HG02981 (cell line): ENCODE measurements around the gene VIPR2.

Experiments used
- ATAC-seq: cut with Tn5 transposase; IDR thresholded peaks from one replicate; pipeline ENCODE4 v1.9.1; 2021; ENCODE audit warnings: mild to moderate bottlenecking, moderate library complexity; ENCODE audit not compliant: unreplicated experiment

VIPR2 gene

DNA sequence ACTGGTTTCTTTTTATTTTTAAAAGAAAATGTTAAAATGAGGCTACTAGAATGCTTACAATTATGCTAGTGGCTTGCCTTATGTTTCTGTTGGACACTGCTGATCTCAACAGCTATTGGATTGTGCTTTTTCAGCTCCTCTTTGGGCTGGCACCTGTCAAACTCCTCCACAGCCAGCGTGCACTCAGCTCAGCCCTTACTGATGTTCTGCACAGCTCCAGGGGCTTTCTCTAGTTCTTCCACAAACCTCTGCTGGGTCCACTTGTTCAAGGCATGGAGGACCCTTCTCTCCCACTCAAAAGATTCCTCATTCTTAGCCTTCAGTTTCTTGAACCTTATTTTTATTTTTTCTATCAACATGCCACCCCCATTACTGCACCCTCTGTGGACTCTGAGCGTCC, 96.0 kb downstream of the VIPR2 start:
- no peak for ATAC-seq

DNA sequence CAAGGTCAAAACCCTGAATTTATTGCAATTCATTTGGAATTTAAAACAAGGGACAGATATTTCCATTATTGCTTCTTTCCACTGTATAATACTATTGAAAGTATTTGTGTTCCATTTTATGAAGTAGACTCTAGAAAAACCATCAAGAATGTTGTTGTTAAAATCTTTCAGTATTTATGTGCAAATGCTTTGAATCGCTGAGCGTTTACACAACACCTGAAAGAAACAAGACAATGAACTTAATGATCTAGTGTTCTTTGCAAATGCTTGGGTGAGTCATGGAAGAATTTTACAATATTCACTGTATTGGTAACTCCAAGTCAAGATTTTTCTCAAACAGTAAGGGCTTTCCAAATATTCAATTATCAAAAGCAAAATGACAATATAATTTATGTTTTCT, 97.1 kb downstream of the VIPR2 start:
- no peak for ATAC-seq

DNA sequence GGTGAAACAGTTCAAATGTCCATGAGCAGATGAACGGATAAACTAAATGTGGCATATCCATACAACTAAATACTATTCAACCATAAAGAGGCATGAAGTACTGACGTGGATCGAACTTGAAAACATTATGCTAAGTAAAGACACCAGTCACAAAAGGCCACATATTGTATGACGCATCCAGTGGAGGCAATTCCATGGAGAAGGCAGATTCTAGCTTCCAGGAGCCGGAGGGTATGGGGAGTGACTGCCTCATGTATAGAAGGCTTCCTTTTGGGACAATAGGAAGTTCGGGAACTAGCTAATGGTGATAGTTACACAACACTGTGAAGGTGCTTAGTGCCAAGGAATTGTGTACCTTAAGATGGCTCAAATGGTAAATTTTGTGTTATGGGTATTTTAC, 98.4 kb downstream of the VIPR2 start:
- no peak for ATAC-seq

DNA sequence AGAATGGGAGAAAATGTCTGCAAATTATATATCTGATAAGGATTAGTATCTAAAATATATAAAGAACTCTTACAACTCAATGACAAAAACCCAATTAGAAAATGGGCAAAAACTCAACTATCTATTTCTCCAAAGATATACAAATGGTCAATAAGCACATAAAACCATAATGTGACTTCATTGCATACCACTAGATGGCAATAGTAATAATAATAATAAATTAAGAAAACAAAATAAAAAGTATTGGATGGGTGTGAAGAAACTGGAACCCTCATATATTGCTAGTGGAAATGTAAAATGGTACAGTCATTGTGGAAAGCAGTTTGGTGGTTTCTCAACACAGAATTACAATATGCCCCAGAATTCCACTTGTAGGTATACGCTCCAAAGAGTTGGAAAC, 98.8 kb downstream of the VIPR2 start:
- no peak for ATAC-seq

DNA sequence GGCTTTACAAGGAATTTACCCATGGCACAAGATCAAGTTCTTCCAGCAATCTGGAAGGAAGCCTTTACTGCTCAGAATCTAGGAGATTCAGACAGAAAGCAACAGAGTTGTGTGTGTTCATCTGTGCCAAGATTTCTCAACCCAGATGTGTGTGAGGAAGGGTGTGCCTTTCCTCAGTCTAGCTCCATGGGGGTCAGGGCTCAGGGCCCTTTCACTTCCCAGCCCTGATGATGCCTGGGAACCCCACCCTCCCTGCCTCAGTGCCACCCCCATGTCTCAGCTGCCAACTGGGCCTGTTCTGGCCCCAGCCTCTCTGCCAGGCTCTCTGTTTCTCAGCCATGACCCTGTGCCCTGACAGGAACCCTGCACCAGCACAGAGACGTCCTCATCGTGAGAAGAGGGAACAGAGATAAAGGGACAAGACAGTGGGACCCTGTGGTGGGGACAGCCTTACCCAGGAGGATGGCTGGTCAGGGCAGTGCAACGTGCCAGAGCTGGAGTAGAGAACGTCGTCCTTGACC, 102.0 kb downstream of the VIPR2 start:
- ATAC-seq = no peak

DNA sequence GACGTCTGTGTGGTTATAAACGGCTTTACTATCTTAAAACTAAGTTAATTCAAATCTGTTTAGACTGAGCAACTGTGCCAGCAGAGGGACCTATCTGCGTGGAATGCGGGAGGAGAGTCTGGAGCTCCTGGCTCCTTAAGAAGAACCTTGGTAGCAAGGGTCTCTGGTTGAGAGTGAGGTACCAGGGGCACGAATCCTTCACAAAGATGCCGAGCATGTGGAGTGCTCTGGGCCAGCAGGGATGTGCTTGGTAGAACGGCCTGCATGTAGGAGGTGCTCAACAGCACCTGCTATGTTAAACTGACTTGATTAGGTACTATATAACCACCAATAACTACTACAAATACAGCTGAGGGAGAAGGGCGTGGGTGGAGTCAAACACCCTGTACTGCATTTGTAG, 102.6 kb downstream of the VIPR2 start:
- ATAC-seq = no peak

DNA sequence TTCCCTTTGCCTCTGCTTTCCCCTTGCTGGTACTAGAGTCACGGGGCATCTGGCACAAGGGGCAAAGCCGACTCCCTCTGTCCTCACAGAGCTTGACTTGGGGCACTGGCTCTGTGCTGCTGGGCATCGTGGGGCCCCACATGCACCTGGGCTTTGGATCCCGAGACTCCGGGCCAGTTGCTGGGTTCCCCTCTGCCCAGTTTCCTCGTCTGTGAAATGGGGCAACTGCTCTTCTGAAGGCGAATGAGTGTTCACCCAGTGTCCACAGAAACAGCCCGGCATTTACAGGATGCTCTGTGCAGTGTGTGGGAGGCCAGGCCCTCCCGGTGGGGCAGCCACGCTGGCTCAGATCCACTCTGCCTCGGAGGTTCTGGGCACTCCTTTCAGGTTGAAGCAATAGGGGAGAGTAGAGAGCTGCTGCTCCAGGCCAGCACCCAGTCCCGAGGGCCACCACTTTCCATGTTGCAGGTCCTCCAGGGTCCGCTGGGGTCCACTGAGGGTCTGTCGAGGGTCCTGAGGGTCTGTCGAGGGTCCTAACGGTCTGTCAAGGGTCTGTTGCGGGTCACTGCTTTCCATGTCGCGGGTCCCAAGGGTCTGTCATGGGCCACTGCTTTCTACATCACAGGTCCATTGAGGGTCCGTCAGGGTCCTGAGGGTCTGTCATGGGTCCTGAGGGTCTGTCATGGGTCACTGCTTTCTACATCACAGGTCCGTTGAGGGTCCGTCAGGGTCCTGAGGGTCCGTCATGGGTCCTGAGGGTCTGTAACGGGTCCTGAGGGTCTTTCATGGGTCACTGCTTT, 103.6 kb downstream of the VIPR2 start:
- ATAC-seq = no peak

DNA sequence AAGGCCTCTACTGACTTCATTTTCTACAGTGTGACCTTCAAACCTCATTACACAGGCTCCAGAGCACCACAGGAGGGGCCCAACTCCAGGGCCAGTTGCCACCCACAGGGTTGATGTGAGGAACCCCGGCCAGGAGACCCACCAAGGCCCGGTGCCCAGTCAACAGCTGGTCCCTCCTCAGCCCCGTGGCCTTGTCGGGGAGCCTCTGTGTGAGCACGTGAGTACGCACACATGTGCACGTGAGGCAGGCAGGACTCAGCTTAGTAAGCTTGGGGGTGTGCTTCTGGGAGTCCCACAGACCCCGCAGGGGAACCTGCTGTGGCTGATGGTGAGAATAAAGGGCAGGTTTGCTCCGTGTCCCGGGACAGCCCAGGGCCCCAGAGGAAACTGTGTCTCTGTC, 104.5 kb downstream of the VIPR2 start:
- ATAC-seq = no peak

DNA sequence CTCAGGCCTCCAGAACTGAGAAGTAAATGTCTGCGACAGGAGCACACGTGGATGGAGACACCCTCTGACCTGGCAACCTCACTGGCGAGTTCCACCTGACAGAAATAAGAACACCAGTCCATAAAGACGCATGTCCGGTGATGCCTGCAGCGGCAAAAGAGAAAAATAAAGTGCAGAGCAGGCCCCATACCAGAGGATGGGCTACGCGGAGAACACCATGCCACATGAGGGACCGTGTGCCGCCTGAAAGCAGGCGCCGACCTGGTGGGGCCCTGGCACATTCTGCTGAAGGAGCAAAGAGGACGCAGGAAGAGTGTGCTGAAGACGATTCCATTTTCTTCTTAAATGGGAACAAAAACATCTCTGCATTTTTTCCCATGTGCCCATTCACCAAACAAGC, 105.0 kb downstream of the VIPR2 start:
- no peak for ATAC-seq

DNA sequence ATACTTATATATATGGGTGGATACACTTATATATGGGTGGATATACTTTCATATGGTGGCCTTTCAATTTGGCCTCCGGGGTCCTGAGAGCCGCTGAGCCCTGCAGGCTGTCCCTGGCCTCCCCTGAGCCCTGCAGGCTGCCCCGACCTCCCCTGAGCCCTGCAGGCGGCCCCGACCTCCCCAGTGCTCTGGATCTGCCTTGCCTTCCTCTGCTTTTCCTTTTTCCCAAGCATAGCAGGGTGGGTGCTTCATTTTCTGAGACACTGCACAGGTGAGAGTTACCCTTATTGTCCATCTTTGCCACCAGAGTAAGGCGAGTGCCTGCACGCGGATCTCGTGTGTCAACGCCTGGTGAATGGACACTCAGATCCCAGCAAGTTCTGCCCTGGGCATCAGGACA, 106.6 kb downstream of the VIPR2 start:
- no peak for ATAC-seq

DNA sequence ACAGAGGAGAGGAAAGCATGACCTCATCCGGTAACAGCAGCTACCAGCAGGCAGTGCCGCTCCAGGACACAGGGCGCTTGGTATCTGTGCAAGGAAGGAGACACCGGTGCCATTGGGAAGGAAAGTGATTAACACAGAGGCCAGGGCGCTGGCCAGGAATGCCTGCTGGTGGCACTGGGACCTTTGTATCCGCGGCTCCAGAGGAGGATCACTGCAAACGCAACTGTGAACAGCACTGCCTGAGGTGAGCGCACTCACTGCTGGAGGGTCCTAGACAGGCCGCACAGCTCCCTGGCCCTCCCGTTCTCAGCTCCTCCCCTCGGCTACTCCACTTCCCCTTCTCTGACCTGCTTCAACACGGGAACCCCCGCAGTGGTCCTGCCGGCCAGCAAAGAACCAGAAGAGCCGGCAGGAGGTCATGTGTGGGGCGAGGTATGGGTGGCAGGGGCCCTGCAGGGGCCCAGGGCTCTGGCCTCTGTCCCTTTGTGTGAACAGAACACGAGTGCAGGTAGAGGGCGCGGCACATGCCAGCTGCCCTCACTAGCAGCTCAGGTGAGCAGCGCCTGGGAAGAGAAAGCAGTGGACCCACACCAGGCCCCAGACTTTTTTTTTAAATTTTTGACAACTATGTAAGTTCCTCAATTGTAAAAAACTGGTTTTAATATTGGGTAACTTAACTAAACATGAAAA, 107.6 kb downstream of the VIPR2 start:
- ATAC-seq = no peak

DNA sequence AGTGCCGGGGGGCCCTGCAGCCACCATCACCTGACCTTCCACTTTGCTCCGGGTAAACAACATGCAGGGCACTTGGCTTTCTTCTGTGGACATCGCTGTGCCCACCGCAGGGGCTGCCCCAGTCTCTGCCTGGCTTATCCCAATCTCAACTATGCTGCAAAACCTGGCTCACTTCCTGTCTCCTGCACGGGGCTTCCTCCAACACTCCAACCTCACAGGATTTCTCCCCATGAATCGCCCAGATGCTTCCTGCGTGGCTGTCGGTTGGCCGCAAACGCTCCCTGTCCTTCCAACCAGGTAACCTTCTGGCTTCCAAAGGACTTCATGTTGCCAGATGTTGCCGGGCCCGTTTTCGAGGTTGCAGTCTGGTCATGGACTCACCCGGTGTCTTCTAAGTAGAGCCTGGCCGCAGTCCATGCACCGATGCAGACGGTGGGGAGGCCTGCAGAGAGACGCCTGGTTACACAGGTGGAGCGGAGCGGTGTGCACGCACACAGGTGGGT, 109.0 kb downstream of the VIPR2 start:
- no peak for ATAC-seq

DNA sequence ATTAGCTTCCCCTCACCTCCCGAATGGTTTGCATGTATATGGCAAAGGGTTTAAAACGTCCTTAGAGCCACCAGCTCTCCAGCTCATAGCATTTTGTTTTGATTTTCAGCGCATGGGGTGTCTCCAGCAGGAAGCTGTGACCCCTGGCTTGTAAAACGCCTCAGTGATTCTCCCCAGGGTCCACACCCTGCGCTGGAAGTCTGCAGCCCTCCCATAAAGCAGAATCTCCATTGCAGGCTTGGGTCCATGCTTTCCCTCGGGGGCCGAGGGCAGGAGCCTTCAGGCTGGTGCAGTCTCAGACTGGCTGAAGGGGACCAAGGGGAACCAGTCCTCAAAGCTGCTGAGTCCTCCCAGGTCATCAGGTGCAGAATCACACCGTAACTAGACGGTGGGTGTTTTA, 109.7 kb downstream of the VIPR2 start:
- ATAC-seq = no peak

DNA sequence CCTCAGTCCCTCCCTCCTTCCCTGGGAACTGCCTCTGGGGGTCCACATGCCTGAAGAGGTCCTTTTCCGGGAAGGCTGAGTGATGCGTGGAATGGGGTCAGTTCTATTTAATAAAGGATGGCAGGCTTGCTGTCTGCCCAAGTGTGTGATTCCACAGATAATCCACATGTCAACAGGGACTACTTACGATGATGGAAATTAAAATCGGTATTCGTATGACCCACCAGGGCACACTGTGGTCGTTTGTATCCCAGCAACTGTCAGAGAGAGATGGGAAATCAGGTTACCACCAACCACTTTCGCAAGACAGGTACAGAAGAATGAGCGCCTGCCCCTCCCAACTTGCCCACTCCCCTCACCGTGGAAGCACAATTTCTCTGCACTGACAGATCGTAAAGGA, 110.3 kb downstream of the VIPR2 start:
- ATAC-seq = no peak

DNA sequence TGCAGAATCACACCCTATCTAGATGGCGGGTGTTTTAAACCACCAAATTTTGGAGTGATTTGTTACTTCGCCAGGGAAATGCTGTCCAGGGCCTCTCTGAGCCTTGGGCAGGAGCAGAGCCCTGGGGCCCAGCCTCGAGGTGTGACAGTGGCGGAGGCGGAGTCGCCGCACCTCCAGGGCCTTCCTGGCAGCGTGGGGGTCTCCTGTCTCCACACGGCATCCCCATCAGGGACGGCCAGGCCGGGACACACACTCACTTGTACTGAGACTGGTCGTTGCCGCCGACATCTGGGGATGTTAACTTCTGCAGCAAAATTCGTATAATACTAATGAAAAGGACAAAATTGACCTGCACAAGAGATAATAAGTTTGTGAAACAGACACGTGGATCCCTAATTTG, 110.7 kb downstream of the VIPR2 start:
- no peak for ATAC-seq

DNA sequence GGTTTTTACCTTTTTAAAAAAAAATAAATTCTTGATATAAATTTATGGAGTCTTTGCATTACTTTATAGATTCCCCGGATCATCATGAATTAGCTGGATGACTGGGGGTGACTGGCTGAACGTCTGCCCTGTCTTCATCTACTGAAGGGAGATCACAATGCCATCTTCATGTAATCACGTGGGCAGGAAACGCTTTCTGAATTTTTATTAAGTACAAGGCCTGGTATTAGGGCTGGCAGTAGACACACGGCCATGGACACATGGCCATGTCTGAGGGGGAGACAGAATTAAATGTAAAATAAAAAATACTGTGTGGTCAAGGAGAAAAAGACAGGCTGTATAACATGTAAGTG, 111.2 kb downstream of the VIPR2 start:
- no peak for ATAC-seq

DNA sequence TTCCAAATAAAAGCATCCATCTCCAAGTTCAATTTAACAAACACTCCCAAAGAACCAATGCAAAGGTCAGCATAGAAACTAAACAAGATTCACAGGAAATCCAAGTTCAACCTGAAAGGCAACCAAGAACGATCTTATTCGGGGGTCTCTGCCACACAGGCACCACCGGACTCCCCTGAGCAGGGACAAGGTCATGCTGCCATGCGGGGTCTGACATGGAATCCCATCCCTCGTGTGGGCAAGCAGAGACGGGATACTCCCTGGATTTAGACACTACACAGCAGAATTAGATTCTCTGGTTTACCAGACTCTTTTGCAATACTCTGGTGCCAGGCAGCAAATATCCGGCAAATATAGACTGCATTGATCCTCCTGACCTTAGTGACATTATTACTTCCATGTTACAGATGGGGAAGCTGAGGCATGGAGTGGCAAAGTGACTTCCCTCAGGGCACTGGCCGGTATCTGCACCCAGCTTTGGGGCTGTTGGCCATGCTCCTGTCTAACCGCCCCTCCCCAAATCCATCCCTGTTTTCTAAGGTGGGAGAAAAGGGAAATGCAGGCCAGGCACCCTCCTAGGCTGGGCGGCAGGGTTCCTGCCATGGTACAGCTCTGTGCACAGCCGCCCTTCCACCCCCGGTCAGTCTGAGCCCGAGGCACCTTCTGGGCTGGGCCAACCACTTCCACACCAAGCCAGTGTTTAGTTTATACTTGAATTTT, 111.8 kb downstream of the VIPR2 start:
- ATAC-seq = no peak

DNA sequence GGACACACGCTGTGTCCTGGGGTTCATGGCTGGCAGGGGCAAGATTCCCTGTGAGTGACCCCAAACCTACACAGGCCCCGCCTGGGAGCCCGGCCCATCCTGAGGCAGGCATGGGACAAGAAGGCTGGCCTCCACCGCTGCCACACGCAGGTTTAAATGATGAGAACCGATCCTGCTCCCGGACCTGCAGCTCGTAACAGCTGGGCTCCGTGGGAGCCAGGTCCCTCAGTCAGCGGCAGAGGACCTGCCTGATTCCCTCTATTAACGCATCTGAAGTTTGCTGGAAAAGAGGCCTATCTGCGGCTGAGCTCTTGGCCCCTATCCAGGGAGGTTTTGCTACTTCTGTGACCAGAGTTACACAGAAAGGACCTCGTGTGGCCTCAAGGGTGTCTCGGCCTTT, 112.3 kb downstream of the VIPR2 start:
- no peak for ATAC-seq

DNA sequence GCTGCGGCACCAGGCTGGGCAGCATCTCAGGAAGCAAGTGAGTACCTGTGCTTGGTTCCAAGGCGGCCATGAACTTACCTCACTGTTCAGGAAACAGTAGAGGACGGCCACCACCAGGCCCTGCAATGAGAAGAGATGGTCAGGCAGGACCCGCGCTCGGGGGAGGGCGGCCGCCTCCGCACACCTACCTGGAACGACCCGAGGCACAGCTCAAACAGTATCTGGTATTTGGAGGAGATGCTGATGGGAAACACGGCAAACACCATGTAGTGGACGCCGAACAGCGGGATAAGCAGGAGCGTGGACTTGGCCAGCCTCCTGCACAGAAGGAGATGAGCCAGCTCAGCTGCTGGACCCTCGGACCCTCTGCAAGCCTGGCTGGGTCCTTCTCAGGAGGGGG, 112.9 kb downstream of the VIPR2 start:
- no peak for ATAC-seq

DNA sequence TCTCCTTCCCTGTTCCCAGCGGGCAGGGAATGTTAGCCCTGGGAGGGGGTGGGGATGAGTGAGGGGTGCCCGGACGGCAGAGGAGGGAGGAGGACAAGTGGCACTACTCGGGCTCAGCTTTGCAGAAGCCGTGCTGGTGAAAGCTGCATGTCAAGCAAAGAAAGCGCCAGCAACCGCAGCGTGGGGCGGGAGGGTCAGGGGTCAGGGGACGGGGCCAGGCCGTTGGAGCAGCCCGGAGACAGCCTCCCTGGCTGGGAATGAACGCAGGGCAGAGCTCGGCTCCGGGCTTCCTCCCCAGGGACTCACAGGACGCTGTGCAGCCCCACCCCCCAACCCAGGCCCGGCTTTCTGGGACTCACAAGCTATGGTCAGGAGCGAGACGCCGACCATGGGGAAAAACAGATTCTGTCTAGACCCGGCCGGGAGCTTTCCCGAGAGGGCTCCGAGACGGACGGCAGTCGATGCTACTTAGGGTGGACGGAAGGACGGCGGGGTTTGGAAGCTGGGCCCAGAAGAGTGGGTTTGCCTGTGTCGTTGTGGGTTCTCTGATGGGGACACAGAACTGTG, 113.4 kb downstream of the VIPR2 start:
- no peak for ATAC-seq

DNA sequence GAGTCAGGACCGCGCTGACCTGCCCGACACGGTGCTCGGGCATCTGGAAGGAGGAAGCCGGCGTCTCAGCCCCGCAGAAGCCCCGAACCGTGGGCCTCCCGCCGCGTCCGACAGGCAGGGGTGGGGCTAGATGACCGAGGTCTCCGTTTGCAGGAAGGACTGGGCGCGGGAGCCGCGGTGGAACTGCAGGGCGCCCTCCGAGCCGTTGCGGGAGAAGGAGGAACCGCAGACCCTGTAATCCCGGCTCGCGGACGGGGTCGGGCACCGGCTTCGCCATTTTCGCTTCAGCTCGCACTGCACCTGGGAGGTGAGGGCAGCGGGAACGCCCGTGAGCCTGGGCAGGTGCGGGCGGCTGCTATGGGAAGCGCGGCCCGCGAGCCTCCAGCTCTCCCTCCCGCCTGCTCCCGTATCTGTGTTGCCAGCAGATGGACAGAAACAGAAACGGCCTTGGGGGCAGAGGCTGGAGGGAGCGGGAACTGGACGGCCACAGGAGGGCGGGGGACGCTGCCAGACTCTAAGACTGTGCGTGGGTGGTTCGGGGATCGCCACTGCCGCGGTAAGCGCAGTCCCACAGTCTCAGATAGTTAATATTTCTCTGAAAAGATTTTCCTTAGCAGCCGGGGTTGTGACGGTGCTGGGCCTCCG, 114.1 kb downstream of the VIPR2 start:
- ATAC-seq = no peak
